Testis (tissue), 3 donors: Measurements from ENCODE around the gene CAMK2N1. TPM values are rescaled to one million over a fixed set of nuclear protein-coding genes. Genes with fewer than 3 reads are reported as not detected.
"Not testable (repeated sequence)": the region's sequence is repeated elsewhere in the genome, so short reads cannot be mapped to it uniquely, and the experiment has no call there.

Source experiments
- DNase-seq: peaks from one replicate; pipeline ENCODE4 v3.0.0-alpha.2; 2019
- H3K27ac ChIP-seq, 2 donors: fragments of 200-600 bp; sonication (generic); one replicate each; pipeline ENCODE4 v1.5.1; 2019
- H3K27me3 ChIP-seq: fragments of 200-600 bp; sonication (generic); one replicate; pipeline ENCODE4 v1.5.1; 2019
- H3K36me3 ChIP-seq: fragments of 200-600 bp; sonication (generic); one replicate; pipeline ENCODE4 v1.5.1; 2017; ENCODE audit warnings: low read depth; ENCODE audit errors: missing control alignments
- H3K4me1 ChIP-seq: fragments of 200-600 bp; sonication (generic); one replicate; pipeline ENCODE4 v1.5.1; 2019
- H3K4me3 ChIP-seq, 2 donors: fragments of 200-600 bp; sonication (generic); one replicate each; pipeline ENCODE4 v1.5.1; 2017 to 2019
- H3K9me3 ChIP-seq: fragments of 200-600 bp; sonication (generic); one replicate; pipeline ENCODE4 v1.5.1; 2017
- CTCF ChIP-seq, 3 experiments: fragments of 450-650 bp in 2 of 3; fragments of 200-600 bp in 1 of 3; sonication (generic) in 1 of 3; IDR thresholded peaks; one replicate each; pipeline ENCODE4 v1.5.1; 2016 to 2019; ENCODE audit warnings: antibody characterized with exemption in 3 of 3, mild to moderate bottlenecking in 2 of 3, moderate library complexity in 1 of 3
- POLR2A ChIP-seq: fragments of 450-650 bp; IDR thresholded peaks from one replicate; pipeline ENCODE4 v1.6.1; 2017; ENCODE audit warnings: antibody characterized with exemption, mild to moderate bottlenecking, moderate library complexity
- WGBS, 2 donors: methylation state at CpG; one replicate each; pipeline ENCODE4 v1.1.5; 2018; 5-methylcytosine and 5-hydroxymethylcytosine counted together
- intact Hi-C: fragments of 100-400 bp; cut with DNase I; formaldehyde crosslinking; loops from one replicate; pipeline ENCODE4 v1.15.1; 2023; ENCODE audit warnings: low total_unique reads
- polyA plus RNA-seq: library from polyadenylated mRNA; stranded (reverse); fragments of 350-450 nt; fragmentation: Illumina TruSeq; extraction: RNeasy Lipid Tissue Mini Kit (QIAGEN cat#74804); gene quantifications from one replicate; pipeline ENCODE4 v1.2.3, GENCODE V29; 2014; ENCODE audit warnings: low read depth, low replicate concordance; ENCODE audit not compliant: insufficient read depth
- total RNA-seq, 2 donors: library from RNA; depleted of rRNA; stranded (reverse); fragments of >200 nt; gene quantifications; one replicate each; pipeline ENCODE4 v1.2.3, GENCODE V29; 2016

Gene CAMK2N1
- total and polyA plus RNA-seq, 3 donors from 2014 or later = 7.8 to 12.3 (median 9.5) TPM

GRCh38 chr1:20530306-20530705 lies 44.3 kb upstream of the CAMK2N1 start:
- TF ChIP-seq POLR2A = no peak
- TF ChIP-seq CTCF (IDR thresholded peaks at IDR 0.05) = no peak

DNA sequence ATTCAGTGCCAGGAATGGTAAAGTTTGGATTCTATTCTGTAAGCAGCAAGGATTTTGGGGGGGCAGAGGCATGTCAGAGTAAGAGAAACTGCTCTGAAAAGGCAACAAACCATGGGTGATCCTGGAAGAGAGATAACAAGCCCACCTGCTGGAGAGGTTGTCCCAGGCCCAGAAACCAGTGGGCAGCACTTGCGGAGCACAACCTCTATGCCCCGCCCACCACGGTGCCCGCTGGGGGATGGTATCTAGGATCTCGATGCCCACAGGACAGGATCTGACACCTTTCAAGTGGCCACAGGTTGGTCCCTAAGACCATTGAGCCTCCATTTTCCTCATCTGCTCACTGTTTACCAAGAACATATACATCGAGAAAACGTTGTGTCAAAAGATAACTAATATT lies 42.2 kb upstream of the CAMK2N1 start:
- no peaks in the 10 kb centered on the region for H3K36me3 ChIP-seq
- TF ChIP-seq CTCF (IDR thresholded peaks at IDR 0.05) = no peak
- TF ChIP-seq POLR2A = no peak
- WGBS, 2 donors = 82 to 83% methylated on average over 7 of the region's 7 CpGs
- no peaks in the 10 kb centered on the region for H3K4me1 ChIP-seq
- H3K4me3 ChIP-seq = no peak overlapping the region
- no peaks in the 10 kb centered on the region for H3K9me3 ChIP-seq
- DNase-seq = no peak
- H3K27ac ChIP-seq = no peak overlapping the region
- intact Hi-C loops = loop anchor here (10.0 kb wide), 1 partner anchor 117 kb away; no protein-coding TSS in a partner anchor
- H3K27me3 ChIP-seq = no peaks in the 10 kb centered on the region

More at GRCh38 chr1:20530306-20530705, 44.3 kb upstream of the CAMK2N1 start:
- no peak overlapping the region for H3K4me3 ChIP-seq
- intact Hi-C loops = no loop called here
- no peak for DNase-seq
- H3K36me3 ChIP-seq = no peaks in the 10 kb centered on the region
- peaks cover 16% of the 10 kb centered on the region for H3K4me1 ChIP-seq
- 54 to 65% methylated on average over 8 of the region's 8 CpGs for WGBS, 2 donors
- H3K27ac ChIP-seq = no peak overlapping the region
- no peaks in the 10 kb centered on the region for H3K9me3 ChIP-seq
- H3K27me3 ChIP-seq = no peaks in the 10 kb centered on the region

GRCh38 chr1:20526267-20526666 lies 40.3 kb upstream of the CAMK2N1 start:
- no peak overlapping the region for H3K27ac ChIP-seq
- no peaks in the 10 kb centered on the region for H3K9me3 ChIP-seq
- WGBS, 2 donors = 76 to 85% methylated on average over 6 of the region's 6 CpGs
- TF ChIP-seq POLR2A = no peak
- TF ChIP-seq CTCF (IDR thresholded peaks at IDR 0.05) = no peak
- no peaks in the 10 kb centered on the region for H3K27me3 ChIP-seq
- no peak for DNase-seq
- H3K36me3 ChIP-seq = no peaks in the 10 kb centered on the region
- no peak overlapping the region for H3K4me3 ChIP-seq
- H3K4me1 ChIP-seq = no peaks in the 10 kb centered on the region
- intact Hi-C loops = loop anchor here (10.0 kb wide), 1 partner anchor 119 kb away; no protein-coding TSS in a partner anchor

DNA sequence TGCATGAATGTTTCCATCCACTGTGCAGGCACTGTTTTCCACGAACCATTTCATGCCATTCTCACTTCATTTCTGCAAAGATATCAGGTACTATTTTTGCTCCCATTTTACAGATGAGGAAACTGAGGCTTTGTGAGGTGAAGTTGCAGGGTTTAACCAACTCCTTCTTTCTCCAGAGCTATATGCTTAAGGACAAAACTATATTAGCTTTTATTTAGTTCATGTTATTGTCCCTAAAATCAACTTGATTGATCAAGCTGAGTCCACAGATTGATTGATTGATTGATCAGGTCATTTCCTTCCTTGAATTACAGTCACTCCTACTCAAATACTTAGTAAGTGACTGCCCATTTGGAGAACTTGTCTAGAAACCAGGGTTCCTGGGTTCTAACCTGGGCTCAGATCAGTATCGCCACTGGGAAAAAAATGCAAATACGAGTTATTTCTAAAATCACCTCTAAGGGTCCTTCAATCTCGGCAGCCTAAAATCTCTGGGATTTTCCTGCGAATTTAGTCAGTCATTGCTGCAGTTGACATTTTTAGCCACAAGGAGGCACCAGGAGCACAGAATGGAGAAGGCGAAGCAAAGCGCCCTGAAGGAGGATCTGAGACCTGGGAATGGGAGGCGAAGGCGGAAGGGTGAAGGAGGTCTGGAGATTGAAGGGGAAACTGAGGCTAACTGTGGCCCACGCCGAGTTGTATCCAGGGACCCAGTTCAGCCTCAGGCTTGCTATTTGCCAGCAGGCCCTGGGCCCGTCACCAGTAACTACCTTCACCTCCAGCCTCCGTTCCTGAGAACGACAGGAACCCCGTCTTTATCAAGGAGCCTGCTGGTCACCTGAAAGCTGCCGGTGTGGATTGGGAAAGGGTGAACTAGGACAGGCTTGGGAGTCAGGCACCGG lies 36.2 kb upstream of the CAMK2N1 start:
- H3K4me3 ChIP-seq = no peak overlapping the region
- DNase-seq = peak; percentile 92
- TF ChIP-seq CTCF (IDR thresholded peaks at IDR 0.05) (peak; percentile 85 to 94 (median 90)), POLR2A (no peak)
- no peaks in the 10 kb centered on the region for H3K9me3 ChIP-seq
- H3K4me1 ChIP-seq = no peaks in the 10 kb centered on the region
- no peaks in the 10 kb centered on the region for H3K27me3 ChIP-seq
- intact Hi-C loops = loop anchor here (10.0 kb wide), 1 partner anchor 123 kb away; no protein-coding TSS in a partner anchor
- no peaks in the 10 kb centered on the region for H3K36me3 ChIP-seq
- WGBS, 2 donors = 16 to 20% methylated on average over 17 of the region's 17 CpGs
- H3K27ac ChIP-seq = no peak overlapping the region

DNA sequence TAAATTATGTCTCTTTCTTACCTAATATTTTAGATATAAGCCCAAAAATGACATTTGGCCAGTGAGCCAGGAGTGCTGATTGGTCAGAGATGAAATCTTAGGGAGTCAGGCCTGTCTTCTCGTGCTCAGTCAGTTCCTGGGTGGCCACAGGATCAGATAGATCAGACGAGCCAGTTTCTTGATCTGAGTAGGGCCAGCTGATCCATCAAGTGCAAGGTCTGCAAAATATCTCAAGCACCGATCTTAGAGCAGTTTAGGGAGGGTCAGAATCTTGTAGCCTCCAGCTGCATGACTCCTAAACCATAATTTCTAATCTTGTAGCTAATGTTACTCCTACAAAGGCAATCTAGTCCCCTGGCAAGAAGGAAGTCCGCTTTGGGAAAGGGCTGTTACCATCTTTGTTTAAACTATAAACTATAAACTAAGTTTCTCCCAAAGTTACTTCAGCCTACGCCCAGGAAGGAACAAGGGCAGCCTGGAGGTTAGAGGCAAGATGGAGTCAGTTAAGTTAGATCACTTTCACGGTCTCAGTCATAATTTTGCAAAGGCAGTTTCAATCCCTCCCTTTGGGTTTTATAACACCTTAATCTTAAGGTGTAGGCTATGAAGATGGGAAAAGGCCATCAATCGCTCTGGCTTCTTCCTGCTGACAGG lies 33.7 kb upstream of the CAMK2N1 start:
- WGBS, 2 donors = 62 to 69% methylated on average over 7 of the region's 7 CpGs
- intact Hi-C loops = loop anchor here (10.0 kb wide), 1 partner anchor 125 kb away; no protein-coding TSS in a partner anchor
- not testable (repeated sequence) for H3K27me3 ChIP-seq, H3K36me3 ChIP-seq, H3K4me3 ChIP-seq, H3K4me1 ChIP-seq, H3K9me3 ChIP-seq, DNase-seq, H3K27ac ChIP-seq
